Choroid plexus epithelial cell (primary cell): Measurements from ENCODE around the gene HRC.

ENCODE experiments used
- DNase-seq: peaks from one replicate; pipeline ENCODE4 v3.0.0-alpha.2; 2010; ENCODE audit warnings: low read depth
- H3K4me3 ChIP-seq: 2 replicates; pipeline ENCODE4 v1.5.1; 2011; ENCODE audit warnings: low read depth, mild to moderate bottlenecking, control low read depth, low read length, moderate library complexity
- TF ChIP-seq, protein P1 (sequence below): conservative IDR thresholded peaks from 2 replicates; pipeline ENCODE4 v1.5.1; 2011; ENCODE audit warnings: low read depth, mild to moderate bottlenecking, control low read depth, inconsistent platforms, low read length, moderate library complexity

HRC gene

DNA sequence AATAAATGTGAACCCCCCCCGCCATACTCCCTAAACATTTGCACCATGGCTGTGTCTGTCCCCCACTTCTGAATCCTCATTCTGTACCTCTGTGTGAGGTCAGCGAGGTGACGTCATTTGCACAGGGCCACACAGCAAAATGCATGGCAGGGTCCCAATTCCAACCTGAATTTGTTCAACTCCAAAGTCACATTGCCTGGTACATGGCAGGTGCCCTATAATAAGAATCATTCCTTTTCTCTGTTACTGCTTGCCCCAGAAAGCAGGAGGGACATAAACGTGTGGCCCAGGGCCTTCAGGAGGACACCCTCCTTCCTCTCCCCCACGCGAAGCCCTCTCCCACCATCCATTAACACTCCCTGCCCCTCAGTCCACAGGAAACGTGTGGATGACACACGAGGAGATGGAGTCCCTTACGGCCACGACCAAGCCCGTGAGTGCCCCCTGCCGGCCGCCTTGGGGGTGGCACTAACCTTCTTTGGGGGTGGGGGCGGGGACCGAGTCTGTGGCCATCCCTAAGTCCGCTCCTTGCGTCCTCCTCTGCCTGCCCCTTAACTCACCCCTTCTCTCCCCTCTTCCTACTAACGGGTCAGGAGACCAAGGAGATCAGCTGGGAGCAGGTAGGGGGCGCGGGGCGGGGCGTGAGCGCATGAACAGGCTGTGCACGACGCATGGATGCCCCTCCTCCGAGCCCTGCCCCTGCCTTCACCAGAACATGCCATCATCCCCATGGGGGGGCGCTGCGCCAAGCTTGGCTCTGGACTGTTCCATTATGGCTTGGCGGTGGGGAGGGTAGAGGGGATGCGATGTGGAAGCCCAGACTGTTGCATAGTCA, 9.4 kb downstream of the HRC start:
- peak; percentile 86 for DNase-seq
- peak overlapping the region; percentile 54 for H3K4me3 ChIP-seq
- TF ChIP-seq, protein P1, sequence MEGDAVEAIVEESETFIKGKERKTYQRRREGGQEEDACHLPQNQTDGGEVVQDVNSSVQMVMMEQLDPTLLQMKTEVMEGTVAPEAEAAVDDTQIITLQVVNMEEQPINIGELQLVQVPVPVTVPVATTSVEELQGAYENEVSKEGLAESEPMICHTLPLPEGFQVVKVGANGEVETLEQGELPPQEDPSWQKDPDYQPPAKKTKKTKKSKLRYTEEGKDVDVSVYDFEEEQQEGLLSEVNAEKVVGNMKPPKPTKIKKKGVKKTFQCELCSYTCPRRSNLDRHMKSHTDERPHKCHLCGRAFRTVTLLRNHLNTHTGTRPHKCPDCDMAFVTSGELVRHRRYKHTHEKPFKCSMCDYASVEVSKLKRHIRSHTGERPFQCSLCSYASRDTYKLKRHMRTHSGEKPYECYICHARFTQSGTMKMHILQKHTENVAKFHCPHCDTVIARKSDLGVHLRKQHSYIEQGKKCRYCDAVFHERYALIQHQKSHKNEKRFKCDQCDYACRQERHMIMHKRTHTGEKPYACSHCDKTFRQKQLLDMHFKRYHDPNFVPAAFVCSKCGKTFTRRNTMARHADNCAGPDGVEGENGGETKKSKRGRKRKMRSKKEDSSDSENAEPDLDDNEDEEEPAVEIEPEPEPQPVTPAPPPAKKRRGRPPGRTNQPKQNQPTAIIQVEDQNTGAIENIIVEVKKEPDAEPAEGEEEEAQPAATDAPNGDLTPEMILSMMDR, result peak; percentile 85

GRCh38 chr19:49142866-49143335, 12.3 kb downstream of the HRC start:
- TF ChIP-seq, protein P1, result no peak
- DNase-seq, result peak; percentile 93
- H3K4me3 ChIP-seq, result peak overlapping the region; percentile 69

- TF ChIP-seq, protein P1, result no peak
- no peak overlapping the region for H3K4me3 ChIP-seq
- no peak for DNase-seq
Measured at GRCh38 chr19:49141352-49141751, 13.8 kb downstream of the HRC start.

GRCh38 chr19:49140951-49141350, 14.2 kb downstream of the HRC start:
- no peak for DNase-seq
- TF ChIP-seq, protein P1, result no peak
- no peak overlapping the region for H3K4me3 ChIP-seq

- no peak for DNase-seq
- TF ChIP-seq, protein P1, result no peak
- H3K4me3 ChIP-seq, result no peak overlapping the region
Measured at GRCh38 chr19:49136771-49137171, 18.4 kb downstream of the HRC start.

- TF ChIP-seq, protein P1, result no peak
- no peak overlapping the region for H3K4me3 ChIP-seq
- no peak for DNase-seq
Measured at GRCh38 chr19:49135686-49136085, 19.5 kb downstream of the HRC start.
